NB4 (cell line): Measurements from ENCODE around the gene NADSYN1.

Source experiments
- POLR2A ChIP-seq: IDR thresholded peaks from 2 replicates; pipeline ENCODE4 v1.6.1; 2011; ENCODE audit warnings: mild to moderate bottlenecking; ENCODE audit not compliant: insufficient read length; ENCODE audit errors: extremely low read depth
- TF ChIP-seq, protein P1 (sequence below): IDR thresholded peaks from one replicate; pipeline ENCODE4 v1.5.1; 2012; ENCODE audit warnings: low read depth, low read length

- TF ChIP-seq, protein P1, sequence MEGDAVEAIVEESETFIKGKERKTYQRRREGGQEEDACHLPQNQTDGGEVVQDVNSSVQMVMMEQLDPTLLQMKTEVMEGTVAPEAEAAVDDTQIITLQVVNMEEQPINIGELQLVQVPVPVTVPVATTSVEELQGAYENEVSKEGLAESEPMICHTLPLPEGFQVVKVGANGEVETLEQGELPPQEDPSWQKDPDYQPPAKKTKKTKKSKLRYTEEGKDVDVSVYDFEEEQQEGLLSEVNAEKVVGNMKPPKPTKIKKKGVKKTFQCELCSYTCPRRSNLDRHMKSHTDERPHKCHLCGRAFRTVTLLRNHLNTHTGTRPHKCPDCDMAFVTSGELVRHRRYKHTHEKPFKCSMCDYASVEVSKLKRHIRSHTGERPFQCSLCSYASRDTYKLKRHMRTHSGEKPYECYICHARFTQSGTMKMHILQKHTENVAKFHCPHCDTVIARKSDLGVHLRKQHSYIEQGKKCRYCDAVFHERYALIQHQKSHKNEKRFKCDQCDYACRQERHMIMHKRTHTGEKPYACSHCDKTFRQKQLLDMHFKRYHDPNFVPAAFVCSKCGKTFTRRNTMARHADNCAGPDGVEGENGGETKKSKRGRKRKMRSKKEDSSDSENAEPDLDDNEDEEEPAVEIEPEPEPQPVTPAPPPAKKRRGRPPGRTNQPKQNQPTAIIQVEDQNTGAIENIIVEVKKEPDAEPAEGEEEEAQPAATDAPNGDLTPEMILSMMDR: no peak
- TF ChIP-seq POLR2A: no peak
These were observed 23.3 kb upstream of the NADSYN1 start for GRCh38 chr11:71429701-71430100.
